HG02840 (cell line): ENCODE results near the gene ATOSA.

Experiments used
- ATAC-seq: cut with Tn5 transposase; IDR thresholded peaks from one replicate; pipeline ENCODE4 v1.9.1; 2021; ENCODE audit warnings: mild to moderate bottlenecking, moderate library complexity, moderate number of reproducible peaks; ENCODE audit not compliant: unreplicated experiment, low FRiP score

The ATOSA gene

DNA sequence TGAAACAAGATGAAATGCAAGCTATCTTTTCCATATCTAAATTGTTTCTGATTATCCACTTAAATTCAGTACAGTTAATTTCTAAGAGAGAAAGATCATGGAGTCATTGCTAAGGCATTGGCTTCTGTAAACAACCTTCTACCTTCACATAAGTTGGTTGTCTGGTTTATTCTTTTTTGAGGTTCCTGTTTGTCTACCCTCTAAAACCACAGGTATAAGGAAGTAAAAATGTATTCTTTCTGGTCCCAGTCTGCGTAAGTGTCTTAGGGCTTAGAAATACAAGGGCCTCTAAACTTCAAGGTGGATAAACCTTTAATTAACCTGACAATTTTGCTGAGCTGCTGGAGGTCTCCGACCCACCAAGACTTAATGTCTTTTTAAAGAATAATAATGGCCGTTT, 3.6 kb upstream of the ATOSA start:
- no peak for ATAC-seq

DNA sequence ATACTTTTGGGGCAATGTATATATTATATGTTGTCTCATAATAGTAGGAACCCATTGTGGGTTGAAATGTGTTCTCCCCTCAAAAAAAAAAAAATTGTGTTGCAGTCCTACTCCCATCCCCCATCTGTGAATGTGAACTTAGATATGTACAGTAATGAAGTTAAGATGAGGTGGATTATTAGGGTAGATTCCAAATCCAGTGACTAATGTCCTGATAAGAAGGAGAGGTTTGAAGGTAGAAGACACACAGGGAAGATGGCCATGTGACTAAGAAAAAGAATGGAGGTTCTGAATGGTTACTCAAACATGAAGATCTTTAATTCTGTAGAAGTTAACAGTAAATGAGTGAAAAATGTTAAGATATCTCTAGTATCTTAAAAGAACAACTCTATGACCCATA, 3.0 kb upstream of the ATOSA start:
- ATAC-seq, result no peak

DNA sequence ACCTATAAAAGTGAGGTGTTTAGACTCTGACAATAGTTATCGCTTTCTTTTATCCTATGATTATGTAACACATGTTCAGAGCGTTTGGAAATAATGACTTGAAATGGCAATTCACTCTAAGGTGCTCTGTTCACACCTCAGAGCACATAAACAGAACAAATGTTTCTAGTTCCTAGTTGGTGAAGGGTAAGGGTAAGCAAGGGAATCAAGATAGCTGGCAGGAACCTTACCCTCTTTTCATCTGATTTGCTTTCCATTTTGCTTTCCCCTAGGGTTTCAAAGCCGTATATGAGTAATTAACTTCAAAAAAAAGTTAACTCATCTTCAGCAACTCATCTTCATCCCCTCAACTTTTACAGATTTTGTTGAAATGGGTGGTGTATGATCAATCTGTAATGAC, 2.3 kb upstream of the ATOSA start:
- no peak for ATAC-seq

DNA sequence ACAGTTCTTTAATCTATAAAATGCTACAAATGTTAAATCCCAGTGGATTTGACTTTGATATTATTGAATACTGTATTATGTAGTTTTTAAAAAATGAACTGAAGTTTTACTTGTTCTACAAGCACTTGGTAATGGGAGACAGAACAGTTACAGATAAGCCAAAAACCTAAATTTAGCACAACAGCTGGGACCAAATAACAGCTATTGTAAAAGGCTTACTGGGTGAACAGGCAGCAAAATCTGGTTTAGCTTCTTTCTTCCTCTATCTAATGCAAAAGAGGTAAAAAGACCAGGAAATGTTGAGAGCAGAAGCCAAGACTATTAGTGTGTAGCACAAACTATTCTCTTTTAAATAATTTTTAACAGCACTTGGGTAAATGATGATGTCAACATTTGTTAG, 1.6 kb upstream of the ATOSA start:
- no peak for ATAC-seq

DNA sequence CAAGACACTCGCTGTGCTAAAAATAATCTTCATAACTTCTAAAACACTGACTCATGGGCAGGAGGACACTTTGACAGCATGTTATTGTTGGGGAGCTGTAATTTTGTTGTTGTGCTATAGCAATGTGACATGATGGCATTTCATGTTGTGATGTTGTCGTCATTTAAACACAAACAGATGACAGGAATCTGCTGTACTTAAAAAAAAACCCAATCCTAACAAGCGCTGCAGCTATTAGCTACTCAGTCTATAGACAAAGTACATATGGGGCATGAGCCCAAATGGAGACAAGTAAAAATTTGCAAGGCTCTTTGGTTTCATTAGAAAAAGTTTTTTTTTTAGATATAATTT, 828 bp upstream of the ATOSA start:
- no peak for ATAC-seq

DNA sequence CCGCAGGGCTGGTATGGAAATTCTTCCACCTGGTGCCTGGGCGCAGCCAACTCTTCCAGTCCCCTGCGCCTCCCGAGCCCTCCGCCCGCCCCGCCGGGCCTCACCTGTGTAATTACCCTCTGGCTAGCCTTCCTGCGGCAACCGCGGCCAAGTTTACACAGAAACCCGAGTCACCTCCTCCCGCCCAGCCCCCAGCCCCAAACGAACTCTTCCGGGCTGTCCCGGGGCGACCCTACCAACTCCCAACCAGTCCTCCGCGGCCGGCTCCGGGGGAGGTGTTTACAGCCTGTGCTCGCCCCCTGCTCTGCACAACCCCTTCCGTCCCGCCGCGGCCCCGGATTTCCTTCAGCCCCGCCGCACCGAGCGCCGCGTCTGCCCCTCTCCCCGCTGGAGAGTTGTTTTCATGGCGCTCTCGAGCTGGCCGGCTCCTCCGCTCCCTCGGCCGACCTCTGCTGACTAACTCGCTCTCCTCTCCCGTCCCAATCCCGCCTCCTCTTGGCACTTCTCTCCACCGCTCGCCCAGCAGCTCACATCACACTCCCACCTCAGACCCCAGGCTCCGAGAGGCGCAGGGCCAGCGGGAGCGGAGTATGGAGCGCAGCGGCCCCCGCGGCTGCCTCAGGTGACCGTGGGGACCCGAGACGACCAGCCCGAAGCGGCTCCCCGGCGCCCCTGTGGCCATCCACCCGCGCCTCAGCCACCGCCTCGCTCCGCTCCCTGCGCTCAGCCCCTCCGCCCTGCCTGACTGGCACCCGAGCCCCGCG, 538 bp downstream of the ATOSA start:
- ATAC-seq, result peak; percentile 22

DNA sequence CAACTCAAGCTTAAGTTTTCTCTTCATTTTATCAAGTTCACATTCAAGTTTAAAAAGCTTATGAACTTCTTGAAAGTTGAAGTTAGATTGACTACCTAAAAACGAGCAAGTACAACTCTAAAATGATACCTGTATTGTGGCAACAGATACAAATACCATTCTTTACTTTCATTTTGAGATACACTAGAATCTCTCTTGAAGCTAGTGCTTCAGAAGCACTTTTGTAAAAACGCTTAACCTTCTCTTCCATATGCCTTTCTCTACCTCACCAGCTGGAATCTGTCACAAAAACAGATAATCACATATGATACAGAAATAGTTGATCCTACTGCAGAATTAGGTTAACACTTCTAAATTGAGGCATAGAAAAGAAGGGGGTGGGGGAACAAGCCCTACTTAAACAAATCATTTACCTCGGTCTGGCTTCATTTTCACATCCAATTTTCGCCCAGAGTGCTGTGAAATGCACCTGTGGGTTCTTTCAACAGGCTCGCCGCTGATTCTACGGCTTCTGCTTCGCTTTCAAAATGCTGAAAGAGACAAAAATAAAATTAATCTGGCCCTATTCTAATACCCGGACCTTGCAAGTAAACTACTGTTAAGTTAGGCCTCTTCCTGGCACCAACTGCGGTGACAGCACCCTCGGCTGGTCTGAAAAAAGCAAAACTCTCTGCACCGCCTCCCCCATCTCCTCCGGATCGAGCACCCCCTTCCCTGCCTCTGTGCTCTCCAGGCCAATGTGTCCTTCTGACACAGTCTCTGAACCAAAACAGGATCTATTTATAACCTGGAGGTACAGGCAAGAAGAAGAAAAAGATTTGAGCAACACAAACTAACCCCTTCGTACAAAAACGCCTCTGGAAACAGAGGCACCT, 1.4 kb downstream of the ATOSA start:
- peak; percentile 30 for ATAC-seq

DNA sequence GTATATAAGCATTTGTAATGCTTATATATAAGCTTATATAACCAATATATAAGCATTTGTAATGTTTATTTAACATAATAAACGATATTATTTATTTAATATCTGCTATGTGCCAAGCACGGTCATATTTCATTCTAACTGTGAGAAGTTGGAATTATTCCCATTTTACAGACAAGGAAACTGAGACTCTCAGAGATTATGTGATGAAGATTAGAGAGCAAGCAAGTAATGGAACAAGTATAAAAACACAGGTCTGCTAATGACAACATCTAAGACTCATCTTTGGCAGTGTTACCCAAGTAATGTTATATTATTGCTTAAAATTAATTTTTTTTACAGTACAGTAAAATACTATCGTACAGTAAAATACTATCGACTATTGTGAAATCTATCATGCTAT, 4.4 kb downstream of the ATOSA start:
- no peak for ATAC-seq

DNA sequence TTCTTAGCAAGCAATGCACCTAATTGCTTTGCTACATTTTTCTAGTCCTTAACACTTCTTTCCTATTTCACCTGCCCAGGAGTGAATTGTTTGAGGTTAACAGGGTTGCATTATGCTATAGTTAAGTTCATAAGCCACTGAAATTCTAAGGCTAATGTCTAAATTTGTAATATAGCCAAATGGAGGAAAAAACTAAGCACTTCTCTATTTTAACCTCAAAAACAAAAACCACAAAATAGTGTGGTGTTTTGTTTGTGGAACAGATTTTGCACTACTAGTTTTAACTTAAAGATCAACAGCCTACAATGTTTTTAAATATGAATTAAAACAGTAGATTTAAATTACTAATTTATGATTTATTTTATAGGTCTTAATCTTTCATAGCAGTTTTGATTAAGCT, 5.5 kb downstream of the ATOSA start:
- no peak for ATAC-seq

DNA sequence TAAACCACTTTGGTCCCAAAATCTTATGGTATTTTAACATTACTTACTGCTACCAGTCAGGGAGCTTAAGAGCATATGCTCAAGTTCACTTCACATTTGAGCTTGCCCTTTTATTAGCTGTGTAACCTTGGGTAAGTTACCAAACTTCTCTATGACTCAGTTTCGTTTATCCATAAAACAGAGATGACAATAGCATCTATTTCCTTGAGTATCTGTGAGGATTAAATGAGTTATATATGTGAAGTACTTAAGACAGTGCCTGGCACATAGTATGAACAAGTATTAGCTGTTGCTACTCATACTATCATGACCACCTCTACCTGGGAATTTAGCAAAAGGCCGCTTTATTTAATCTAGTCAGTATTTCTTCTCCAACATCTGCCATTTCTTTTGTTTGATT, 5.9 kb downstream of the ATOSA start:
- no peak for ATAC-seq

DNA sequence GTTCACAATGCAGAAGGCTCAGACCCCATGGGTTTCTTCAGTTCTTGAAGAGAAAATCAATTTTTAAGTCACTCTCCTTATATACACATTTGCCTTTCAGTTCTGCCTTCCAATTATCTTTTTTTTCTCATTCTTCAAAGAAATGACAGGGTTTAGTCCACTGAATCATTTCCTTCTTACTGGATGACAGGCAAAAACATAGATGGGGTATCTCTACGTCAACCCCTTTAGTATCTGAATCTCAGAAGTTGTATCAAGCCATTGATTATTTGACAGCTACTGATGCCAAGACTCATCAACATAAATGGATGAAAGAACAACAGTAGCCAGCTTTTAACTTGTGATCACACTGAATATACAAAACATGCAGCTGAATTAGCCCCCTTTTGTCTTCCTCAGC, 6.5 kb downstream of the ATOSA start:
- ATAC-seq, result no peak

DNA sequence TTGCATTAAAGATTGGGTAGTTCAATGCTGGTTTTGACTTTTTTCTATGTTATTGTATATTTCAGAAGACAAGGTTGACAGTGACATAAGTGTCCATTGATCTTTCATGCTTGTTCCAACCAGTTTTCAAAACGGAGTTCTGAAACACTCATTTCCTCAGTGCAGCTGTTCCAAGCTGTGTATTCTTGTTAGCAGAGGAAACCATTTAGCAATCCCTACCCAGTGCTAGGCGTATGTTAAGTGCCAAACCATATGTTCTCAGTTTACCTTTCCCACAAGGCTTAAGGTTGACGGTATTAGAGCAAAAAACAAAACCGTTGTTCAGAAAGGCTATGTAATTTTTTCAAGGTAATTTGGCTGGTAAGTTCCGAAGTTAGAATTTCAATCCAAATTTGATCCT, 9.1 kb downstream of the ATOSA start:
- no peak for ATAC-seq

DNA sequence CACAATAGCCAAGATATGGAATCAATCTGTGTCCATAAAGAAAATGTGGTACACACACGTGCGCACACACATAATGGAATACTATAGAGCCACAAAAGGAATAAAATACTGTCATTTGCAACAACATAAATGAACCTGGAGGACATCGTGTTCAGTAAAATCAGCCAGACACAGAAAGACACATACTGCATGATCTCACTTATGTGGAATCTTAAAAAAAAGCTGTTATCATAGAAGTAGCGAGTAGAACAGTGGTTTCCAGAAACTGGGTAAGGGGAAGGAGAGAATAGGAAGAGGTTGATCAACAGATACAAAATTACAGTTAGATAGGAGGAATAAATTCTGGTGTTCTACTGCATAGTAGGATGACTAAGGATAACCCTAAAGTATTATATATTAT, 11.1 kb downstream of the ATOSA start:
- ATAC-seq, result no peak

DNA sequence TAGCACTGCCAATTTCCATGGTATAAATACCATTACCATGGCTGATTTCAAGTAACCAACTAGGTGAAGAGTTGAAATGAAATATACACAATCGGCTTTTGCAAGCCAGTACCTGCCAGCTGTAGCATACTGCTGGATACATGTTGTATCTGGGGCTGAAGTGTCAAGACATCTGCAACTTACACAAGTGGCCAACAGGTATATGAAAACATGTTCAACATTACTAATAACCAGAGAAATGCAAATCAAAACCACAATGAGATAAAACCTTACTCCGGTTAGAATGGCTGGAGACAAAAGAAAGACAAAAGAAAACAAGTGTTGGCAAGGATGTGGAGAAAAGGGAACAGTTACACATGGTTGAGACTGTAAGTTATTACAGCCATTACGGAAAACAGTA, 11.6 kb downstream of the ATOSA start:
- peak; percentile 75 for ATAC-seq

DNA sequence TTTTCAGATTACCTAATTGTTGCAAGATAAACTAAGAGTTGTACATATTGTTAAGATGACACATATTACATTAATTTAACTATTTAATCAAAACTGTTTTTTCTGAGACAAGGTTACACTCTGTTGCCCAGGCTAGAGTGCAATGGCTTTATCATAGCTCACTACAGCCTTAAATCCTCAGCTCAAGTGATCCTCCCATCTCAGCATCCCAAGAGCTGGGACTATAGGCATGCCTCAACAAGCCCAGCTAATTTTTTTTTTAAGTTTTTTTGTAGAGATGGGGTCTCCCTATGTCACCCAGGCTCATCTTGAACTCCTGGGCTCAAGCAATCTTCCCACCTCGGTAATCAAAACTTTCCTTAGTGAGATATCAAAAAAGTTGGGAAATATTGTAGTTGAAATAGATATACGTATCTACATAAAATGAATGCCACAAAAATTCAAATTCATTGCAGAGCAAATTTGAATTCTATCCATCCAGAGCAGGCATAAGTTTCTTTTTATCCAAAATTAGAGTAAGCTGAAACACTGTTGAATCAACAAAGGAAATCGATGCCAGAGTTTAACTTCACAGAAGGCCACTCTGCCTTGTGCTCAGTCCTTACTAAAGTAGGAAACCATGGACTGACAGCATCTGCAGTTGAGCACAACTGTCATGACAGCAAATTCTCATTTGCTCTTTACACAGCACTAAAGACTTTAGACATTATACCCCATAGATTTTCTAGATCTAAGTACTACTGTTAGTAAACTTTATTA, 15.5 kb downstream of the ATOSA start:
- no peak for ATAC-seq

DNA sequence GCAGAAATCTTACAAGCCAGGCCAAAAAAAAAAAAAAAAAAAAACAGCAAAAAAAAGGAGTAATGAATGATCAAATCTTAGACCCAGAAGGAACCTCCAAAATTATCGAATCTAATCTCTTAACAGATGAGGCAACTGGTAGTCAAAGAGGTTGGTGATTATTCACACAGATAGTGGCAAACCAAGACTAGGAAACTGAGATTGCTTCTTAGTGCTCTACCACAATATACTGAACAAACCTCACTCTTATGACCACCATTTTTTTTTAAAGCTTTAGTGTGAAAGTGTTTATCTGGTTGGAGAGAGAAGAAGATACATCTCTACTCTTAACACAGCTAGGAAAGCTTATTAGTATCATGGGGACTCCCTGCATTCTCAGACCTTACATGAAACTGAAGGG, 17.3 kb downstream of the ATOSA start:
- no peak for ATAC-seq

DNA sequence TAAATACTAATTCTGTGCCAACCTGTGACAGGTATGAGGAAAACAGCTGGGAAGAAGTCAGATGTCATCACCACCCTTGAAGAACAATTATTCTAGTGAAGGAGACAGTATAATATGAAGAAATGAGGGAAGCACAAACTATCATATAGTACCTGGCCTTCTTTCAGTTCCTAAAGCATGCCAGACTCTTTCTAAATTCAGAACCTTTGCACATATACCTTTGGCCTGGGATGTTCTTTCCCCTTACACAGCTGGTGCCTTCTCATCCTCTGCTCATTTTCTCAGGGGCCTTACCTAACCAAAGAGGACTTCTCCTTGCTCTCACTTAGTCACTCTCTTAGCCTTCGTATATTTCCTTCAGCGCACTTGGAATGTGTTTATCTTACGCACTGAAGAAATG, 19.0 kb downstream of the ATOSA start:
- ATAC-seq, result no peak

DNA sequence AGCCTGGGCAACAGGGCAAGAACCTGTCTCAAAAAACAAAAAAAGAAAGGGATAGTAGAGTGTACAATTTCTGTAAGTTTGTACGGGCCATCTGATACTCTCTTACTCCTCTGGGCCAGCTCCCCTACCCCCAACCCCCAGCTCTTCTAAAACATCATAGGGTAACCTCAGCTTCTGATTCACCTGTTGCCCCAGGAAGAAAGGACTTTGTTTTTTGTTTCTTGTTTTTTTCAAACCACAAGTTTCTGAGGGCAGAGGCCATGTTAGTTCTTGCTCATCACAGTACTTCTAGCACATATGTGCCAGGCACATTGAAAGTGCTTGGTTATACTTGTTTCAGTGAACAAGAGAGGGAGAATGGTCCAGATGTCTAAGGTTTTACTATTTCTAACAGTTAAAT, 20.2 kb downstream of the ATOSA start:
- ATAC-seq, result no peak

DNA sequence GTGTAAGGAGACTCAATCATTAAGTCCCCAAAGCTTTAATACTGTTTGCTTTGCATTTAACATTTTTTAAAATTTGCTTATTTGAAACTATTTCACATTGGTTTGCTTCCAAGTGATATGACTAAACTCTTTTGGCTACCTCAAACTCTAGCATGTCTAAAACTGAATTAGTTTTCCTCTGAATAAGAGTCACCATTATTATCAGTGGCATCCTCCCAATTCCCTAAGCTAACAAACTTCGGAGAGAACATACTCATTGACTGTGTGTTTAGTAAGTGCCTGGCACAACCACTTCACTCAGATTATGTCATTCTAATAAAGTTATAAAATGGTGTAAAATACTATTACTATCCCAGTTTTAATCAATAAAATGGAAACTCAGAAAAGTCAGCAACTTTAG, 21.9 kb downstream of the ATOSA start:
- ATAC-seq, result no peak

DNA sequence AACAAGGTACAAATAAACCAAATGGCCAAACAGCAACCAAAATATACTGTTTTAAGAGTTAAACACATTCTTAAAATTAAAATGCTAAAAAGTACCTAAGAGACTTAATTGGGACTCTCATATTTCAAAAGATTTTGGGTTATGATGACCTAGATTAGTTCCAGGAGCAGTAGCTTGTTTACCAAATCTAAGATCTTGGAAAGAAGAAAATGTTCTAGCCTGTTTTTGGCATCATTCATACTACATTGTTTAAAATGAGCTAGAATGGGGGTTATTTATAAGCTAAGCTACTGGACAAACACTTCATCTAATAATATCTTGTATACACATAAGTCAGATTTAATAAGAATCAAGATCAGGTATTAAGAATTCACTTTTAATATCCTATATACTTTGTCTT, 22.8 kb downstream of the ATOSA start:
- no peak for ATAC-seq

DNA sequence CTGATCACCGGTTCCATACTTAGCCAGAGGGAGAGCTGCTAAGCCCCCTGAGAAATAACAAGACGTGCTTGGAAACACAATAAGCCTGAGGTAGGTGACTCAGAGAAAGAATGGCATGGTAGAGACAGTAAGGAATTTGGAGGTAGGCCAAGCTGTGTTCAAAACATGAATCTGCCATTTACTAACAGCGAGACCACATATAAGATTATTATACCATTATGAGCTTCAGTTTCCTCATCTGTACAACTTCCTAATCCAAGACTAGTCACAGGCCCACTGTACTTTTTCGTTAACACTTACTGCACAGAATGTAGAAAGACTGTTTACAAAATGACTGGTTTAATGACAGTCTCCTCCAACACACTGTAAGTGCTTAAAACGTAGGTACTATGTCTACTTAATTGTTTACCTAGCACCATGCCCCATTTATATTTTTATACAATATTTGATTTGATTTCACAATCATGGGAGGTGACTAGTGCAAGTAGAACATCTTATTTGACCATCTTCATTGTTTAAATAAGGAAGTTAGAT, 25.7 kb downstream of the ATOSA start:
- no peak for ATAC-seq
